GM12875 (cell line): ENCODE results near the gene SMIM32.

ENCODE experiments used
- H3K4me3 ChIP-seq: one replicate; pipeline ENCODE4 v1.5.1; 2011; ENCODE audit warnings: low read depth, low read length, control low read depth
- CTCF ChIP-seq: IDR thresholded peaks from 2 replicates; pipeline ENCODE4 v1.5.1; 2011; ENCODE audit warnings: low read depth, mild to moderate bottlenecking, control low read depth, inconsistent platforms, low read length, moderate library complexity, borderline replicate concordance; ENCODE audit not compliant: insufficient read depth

SMIM32 gene

DNA sequence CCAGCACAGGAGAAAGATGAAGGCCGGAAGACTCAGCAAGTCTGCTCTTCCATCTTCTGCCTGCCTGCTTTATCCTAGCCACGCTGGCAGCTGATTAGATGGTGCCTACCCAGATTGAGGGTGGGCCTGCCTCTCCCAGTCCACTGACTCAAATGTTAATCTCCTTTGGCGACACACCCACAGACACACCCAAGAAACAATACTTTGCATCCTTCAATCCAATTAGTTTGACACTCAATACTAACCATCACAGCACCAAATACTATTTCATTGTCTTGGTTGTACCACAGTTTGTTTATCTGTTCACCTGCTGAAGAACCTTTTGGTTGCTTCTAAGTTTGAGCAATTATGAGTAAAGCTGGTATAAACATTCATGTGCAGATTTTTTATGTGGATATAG is 23.7 kb downstream of the SMIM32 start:
- TF ChIP-seq CTCF, result no peak

DNA sequence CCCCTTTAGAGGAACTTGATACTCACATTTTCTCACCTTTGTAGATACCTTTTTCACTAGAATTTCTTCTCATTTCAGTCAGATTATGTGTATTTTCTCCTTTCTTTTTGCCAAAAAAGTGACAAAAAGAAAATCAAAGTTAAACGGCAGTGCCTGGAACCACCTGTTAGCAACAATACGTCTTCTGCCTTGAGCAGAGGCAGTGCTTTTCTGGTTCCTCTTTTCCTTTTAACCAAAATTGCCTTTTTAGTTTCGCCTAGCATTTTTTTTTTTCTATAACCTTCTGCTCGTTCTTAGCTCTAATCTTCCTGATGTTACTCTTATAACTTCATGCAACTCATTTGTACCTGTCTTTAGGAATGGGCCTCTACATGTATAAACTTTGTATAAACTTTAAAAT is 26.1 kb downstream of the SMIM32 start:
- H3K4me3 ChIP-seq, result no peak overlapping the region
- no peak for TF ChIP-seq CTCF

More for the DNA sequence above, 23.7 kb downstream of the SMIM32 start:
- H3K4me3 ChIP-seq, result no peak overlapping the region

DNA sequence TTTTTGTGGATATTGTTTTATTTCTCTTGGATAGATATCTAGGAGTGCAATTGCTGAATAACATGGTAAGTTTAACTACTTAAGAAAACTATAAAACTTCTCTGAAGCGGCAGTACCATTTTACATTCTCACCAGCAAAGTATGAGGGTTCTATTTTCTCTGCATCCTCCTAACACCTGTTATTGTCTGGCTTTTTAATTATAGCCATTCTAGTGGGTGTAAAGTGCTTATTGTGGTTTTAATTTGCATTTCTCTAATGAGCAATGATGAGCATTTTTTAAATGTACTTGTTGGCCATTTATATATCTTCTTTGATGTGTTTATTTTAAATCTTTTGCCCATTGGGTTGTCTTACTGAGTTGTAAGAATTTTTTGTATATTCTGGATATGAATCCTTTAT is 28.7 kb downstream of the SMIM32 start:
- no peak overlapping the region for H3K4me3 ChIP-seq
- TF ChIP-seq CTCF, result no peak

DNA sequence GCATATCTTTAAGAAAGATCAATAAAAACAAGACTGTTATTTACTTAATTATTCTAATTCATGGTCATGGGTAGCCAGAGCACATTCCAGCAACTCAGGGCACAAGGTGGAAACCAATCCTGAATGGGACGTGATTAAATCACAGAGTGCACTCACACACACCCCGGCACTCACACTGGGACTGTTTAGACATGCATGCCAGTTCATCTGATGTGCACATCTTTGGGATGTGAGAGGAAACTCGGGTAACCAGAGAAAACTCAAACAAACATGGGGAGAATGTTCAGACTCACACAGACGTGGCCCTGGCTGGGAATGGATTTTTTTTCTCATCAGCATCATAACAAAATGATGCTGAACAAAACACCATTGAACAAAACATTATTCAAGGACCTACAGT is 31.0 kb downstream of the SMIM32 start:
- no peak for TF ChIP-seq CTCF
- H3K4me3 ChIP-seq, result no peak overlapping the region

- no peak for TF ChIP-seq CTCF
- no peak overlapping the region for H3K4me3 ChIP-seq
Measured at GRCh38 chr5:136159457-136159856, 33.5 kb downstream of the SMIM32 start.

DNA sequence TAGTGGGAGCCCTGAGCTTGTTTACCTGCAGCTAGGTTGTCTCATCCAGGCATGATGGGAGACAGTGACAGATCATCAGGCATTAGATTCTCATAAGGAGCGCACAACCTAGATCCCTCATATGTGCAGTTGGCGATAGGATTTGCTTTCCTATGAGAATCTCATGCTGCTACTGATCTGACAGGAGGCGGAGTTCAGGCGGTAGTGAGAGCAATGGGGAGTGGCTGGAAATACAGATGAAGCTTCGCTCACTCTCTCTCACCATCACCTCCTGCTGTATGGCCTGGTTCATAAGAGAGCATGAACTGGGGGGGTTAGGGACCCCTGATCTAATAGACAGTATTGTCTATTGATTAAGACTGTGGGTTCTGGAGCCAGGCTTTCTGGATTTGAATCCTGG is 35.4 kb downstream of the SMIM32 start:
- H3K4me3 ChIP-seq, result no peak overlapping the region
- no peak for TF ChIP-seq CTCF

DNA sequence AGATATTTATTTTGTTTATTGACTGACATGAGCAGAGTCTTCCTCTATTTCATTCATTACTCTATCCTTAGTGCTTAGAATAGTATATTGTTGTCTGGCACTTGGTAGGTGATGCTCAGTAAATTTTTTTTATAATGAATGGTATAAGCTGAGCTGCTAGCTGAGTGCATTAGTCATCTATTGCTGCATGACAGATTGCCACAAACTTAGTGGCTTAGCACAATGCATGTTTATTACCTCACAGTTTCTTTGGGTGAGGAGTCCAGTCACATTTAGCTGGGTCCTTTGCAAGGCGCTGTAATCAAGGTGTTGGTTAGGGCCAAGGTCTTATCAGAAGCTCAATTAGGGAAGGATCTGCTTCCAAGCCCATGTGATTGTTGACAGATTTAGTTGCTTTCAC is 37.2 kb downstream of the SMIM32 start:
- TF ChIP-seq CTCF, result no peak
- H3K4me3 ChIP-seq, result no peak overlapping the region
